A549 (cell line): ENCODE results near the gene PI4KA. TPM values are rescaled to one million over a fixed set of nuclear protein-coding genes. Genes with fewer than 3 reads are reported as not detected.
"Not testable (repeated sequence)": the region's sequence is repeated elsewhere in the genome, so short reads cannot be mapped to it uniquely, and the experiment has no call there.

Experiments used
- ATAC-seq, 2 experiments: fragments of 200-7000 bp in 1 of 2; fragments of >200 bp in 1 of 2; cut with Nextera tagmentation in 1 of 2; cut with Tn5 transposase in 1 of 2; 3 replicates each; pipeline versions ENCODE4 v1.8.0 to v1.9.1; 2018 to 2020; ENCODE audit warnings: mild to moderate bottlenecking in 1 of 2, moderate library complexity in 1 of 2
- CTCF ChIA-PET: fragments of 300-600 bp; sonication (Branson Sonifier 250); formaldehyde crosslinking; extraction: SDS; loops from one replicate; lab custom pipeline; 2021; ENCODE audit warnings: antibody characterized with exemption, inconsistent platforms; lab: Yijun Ruan, JAX
- POLR2A ChIA-PET: fragments of 350-600 bp; formaldehyde crosslinking; extraction: SDS; loops from one replicate; lab custom pipeline; 2021; ENCODE audit warnings: antibody characterized with exemption, inconsistent platforms; lab: Yijun Ruan, JAX
- DNase-seq, 2 experiments: peaks; one replicate each; pipeline versions ENCODE4 v3.0.0 to v3.0.0-alpha.2; 2011 to 2016; ENCODE audit warnings: low read depth in 1 of 2, low spot score in 1 of 2
- FAIRE-seq: peaks from 2 replicates; lab custom pipeline; 2011; peaks lifted over from hg19 to GRCh38; lab: Jason Lieb, UNC
- H3K27ac ChIP-seq, 2 experiments: fragments of >200 bp; sonication (Bioruptor Twin); formaldehyde crosslinking; 3 replicates each; pipeline ENCODE4 v1.5.1; 2016 to 2017
- H3K4me1 ChIP-seq: fragments of >200 bp; sonication (Bioruptor Twin); formaldehyde crosslinking; 3 replicates; pipeline ENCODE4 v1.6.1; 2016
- H3K4me2 ChIP-seq: fragments of >200 bp; sonication (Bioruptor Twin); formaldehyde crosslinking; 3 replicates; pipeline ENCODE4 v1.6.1; 2016
- H3K4me3 ChIP-seq: fragments of >200 bp; sonication (Bioruptor Twin); formaldehyde crosslinking; 3 replicates; pipeline ENCODE4 v1.5.1; 2016
- H3K9me3 ChIP-seq: fragments of >200 bp; sonication (Bioruptor Twin); formaldehyde crosslinking; 3 replicates; pipeline ENCODE4 v1.6.1; 2016
- BCL3 ChIP-seq: fragments of >200 bp; sonication (Bioruptor Twin); formaldehyde crosslinking; IDR thresholded peaks from 3 replicates; pipeline ENCODE4 v1.6.1; 2016
- BHLHE40 ChIP-seq: IDR thresholded peaks from 2 replicates; pipeline ENCODE4 v1.6.1; 2012; ENCODE audit warnings: low read depth, low read length, inconsistent platforms
- CBX8 ChIP-seq: fragments of 200-600 bp; sonication (generic); IDR thresholded peaks from 2 replicates; pipeline ENCODE4 v1.6.1; 2016
- CEBPB ChIP-seq, 2 experiments: fragments of >200 bp in 1 of 2; sonication (Bioruptor Twin) in 1 of 2; formaldehyde crosslinking in 1 of 2; IDR thresholded peaks; 2 replicates each; pipeline ENCODE4 v1.6.1; 2012 to 2016
- CHD2 ChIP-seq: fragments of 150-350 bp; IDR thresholded peaks from 2 replicates; pipeline ENCODE4 v1.6.1; 2014; ENCODE audit warnings: low read length; ENCODE audit not compliant: partially characterized antibody
- CHD4 ChIP-seq: fragments of 200-600 bp; sonication (generic); IDR thresholded peaks from 2 replicates; pipeline ENCODE4 v1.6.1; 2016; ENCODE audit warnings: antibody characterized with exemption, mild to moderate bottlenecking, borderline replicate concordance
- ESRRA ChIP-seq: fragments of 150-350 bp; IDR thresholded peaks from 2 replicates; pipeline ENCODE4 v1.6.1; 2014; ENCODE audit warnings: mild to moderate bottlenecking, low read length, borderline replicate concordance
- FOSB ChIP-seq: fragments of 250-450 bp; sonication (Bioruptor Pico); IDR thresholded peaks from 2 replicates; pipeline ENCODE4 v1.5.0; 2020; ENCODE audit warnings: mild to moderate bottlenecking, moderate library complexity
- FOXS1 ChIP-seq: fragments of 250-450 bp; sonication (Bioruptor Pico); IDR thresholded peaks from 2 replicates; pipeline ENCODE4 v1.5.0; 2020; ENCODE audit warnings: mild to moderate bottlenecking, moderate library complexity
- GATA3 ChIP-seq: IDR thresholded peaks from 2 replicates; pipeline ENCODE4 v1.6.1; 2012; ENCODE audit warnings: borderline replicate concordance
- HOXA7 ChIP-seq: fragments of 250-450 bp; sonication (Bioruptor Pico); IDR thresholded peaks from 2 replicates; pipeline ENCODE4 v1.5.0; 2020; ENCODE audit warnings: mild to moderate bottlenecking, moderate library complexity
- HOXB5 ChIP-seq: fragments of 250-450 bp; sonication (Bioruptor Pico); IDR thresholded peaks from 2 replicates; pipeline ENCODE4 v1.5.0; 2020; ENCODE audit warnings: mild to moderate bottlenecking, moderate library complexity
- MAZ ChIP-seq: fragments of 150-350 bp; IDR thresholded peaks from 2 replicates; pipeline ENCODE4 v1.6.1; 2014; ENCODE audit warnings: antibody characterized with exemption, low read depth, low read length, borderline replicate concordance
- NFE2L2 ChIP-seq: fragments of 150-350 bp; conservative IDR thresholded peaks from 2 replicates; pipeline ENCODE4 v1.6.1; 2014; ENCODE audit warnings: low read length
- NPAS2 ChIP-seq: fragments of 250-450 bp; sonication (Bioruptor Pico); IDR thresholded peaks from 2 replicates; pipeline ENCODE4 v1.8.0; 2022; ENCODE audit warnings: mild to moderate bottlenecking, moderate library complexity, borderline replicate concordance
- PHF8 ChIP-seq: fragments of 200-600 bp; sonication (generic); IDR thresholded peaks from 2 replicates; pipeline ENCODE4 v1.6.1; 2016; ENCODE audit warnings: low read depth, mild to moderate bottlenecking, antibody characterized with exemption, moderate library complexity, borderline replicate concordance
- POLR2A ChIP-seq: IDR thresholded peaks from 2 replicates; pipeline ENCODE4 v1.6.1; 2012; ENCODE audit warnings: mild to moderate bottlenecking, low read length
- RARB ChIP-seq: fragments of 250-450 bp; sonication (Bioruptor Pico); IDR thresholded peaks from 2 replicates; pipeline ENCODE4 v1.8.0; 2021; ENCODE audit warnings: mild to moderate bottlenecking, moderate library complexity
- RFX5 ChIP-seq: fragments of 450-650 bp; IDR thresholded peaks from 2 replicates; pipeline ENCODE4 v1.7.1; 2014; ENCODE audit warnings: antibody characterized with exemption, mild to moderate bottlenecking, moderate library complexity
- SMC3 ChIP-seq: fragments of >200 bp; sonication (Bioruptor Twin); formaldehyde crosslinking; IDR thresholded peaks from 3 replicates; pipeline ENCODE4 v1.6.1; 2018; ENCODE audit warnings: inconsistent platforms
- TP53 ChIP-seq: fragments of 250-450 bp; sonication (Bioruptor Pico); IDR thresholded peaks from 2 replicates; pipeline ENCODE4 v1.5.0; 2021; ENCODE audit warnings: mild to moderate bottlenecking, moderate library complexity
- ZC3H11A ChIP-seq: fragments of 450-650 bp; IDR thresholded peaks from 2 replicates; pipeline ENCODE4 v1.6.1; 2014; ENCODE audit warnings: antibody characterized with exemption, mild to moderate bottlenecking
- WGBS: methylation state at CpG from one replicate; pipeline ENCODE4 v1.1.6; 2017; ENCODE audit errors: missing lambda C conversion rate; 5-methylcytosine and 5-hydroxymethylcytosine counted together
- polyA plus RNA-seq, 4 experiments: library from polyadenylated mRNA; depleted of rRNA in 3 of 4; stranded (reverse); fragments of >200 nt; fragmentation: RNase III in 1 of 4; extraction: RNeasy Plus Mini Kit Qiagen cat#74134 plus additional on column Dnase treatment in 1 of 4; gene quantifications; 2 replicates in 3 of 4; 3 replicates in 1 of 4; pipeline ENCODE4 v1.2.3, GENCODE V29; 2011 to 2017
- TF ChIP-seq, protein P1 (sequence below): fragments of >200 bp; sonication (Bioruptor Twin); formaldehyde crosslinking; IDR thresholded peaks from 3 replicates; pipeline ENCODE4 v1.5.1; 2016
- TF ChIP-seq, protein P2 (sequence below): IDR thresholded peaks from 2 replicates; pipeline ENCODE4 v1.6.1; 2012; ENCODE audit warnings: low read depth, borderline replicate concordance

The PI4KA gene
- polyA plus RNA-seq, 2 of the 4 experiments (the other 2 are of a cell fraction), result 14.4 to 21.3 TPM

- ChIA-PET CTCF (interaction anchor here (1.1 to 4.2 kb wide), 2 partner anchors 19 to 63 kb away, joined by 3 to 14 read pairs; no protein-coding TSS in a partner anchor), POLR2A (no interaction called here)
- DNase-seq (no peak), FAIRE-seq (no peak), ATAC-seq (no peak)
- no peaks in the 10 kb centered on the region for H3K4me1 ChIP-seq
- no peaks in the 10 kb centered on the region for H3K9me3 ChIP-seq
- TF ChIP-seq SMC3 (no peak), CHD4 (no peak), GATA3 (no peak), CEBPB (IDR thresholded peaks at IDR 0.05) (no peak), RFX5 (no peak), POLR2A (no peak), TP53 (no peak), RARB (no peak), NFE2L2 (no peak), HOXA7 (CRISPR knock-in tag) (no peak), BHLHE40 (no peak)
- TF ChIP-seq, protein P1, sequence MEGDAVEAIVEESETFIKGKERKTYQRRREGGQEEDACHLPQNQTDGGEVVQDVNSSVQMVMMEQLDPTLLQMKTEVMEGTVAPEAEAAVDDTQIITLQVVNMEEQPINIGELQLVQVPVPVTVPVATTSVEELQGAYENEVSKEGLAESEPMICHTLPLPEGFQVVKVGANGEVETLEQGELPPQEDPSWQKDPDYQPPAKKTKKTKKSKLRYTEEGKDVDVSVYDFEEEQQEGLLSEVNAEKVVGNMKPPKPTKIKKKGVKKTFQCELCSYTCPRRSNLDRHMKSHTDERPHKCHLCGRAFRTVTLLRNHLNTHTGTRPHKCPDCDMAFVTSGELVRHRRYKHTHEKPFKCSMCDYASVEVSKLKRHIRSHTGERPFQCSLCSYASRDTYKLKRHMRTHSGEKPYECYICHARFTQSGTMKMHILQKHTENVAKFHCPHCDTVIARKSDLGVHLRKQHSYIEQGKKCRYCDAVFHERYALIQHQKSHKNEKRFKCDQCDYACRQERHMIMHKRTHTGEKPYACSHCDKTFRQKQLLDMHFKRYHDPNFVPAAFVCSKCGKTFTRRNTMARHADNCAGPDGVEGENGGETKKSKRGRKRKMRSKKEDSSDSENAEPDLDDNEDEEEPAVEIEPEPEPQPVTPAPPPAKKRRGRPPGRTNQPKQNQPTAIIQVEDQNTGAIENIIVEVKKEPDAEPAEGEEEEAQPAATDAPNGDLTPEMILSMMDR, result no peak
- H3K4me2 ChIP-seq, result no peak overlapping the region
- H3K4me3 ChIP-seq, result no peak overlapping the region
- WGBS, result 86% methylated on average over 1 of the region's 1 CpG
- no peak overlapping the region for H3K27ac ChIP-seq
Observed at GRCh38 chr22:20823264-20823663, 35.3 kb downstream of the PI4KA start.

GRCh38 chr22:20822240-20822639 lies 36.4 kb downstream of the PI4KA start:
- Histone ChIP-seq H3K4me1 (no peaks in the 10 kb centered on the region), H3K4me2 (no peak overlapping the region), H3K27ac (no peak overlapping the region)
- 96% methylated on average over 5 of the region's 5 CpGs for WGBS
- no peak for DNase-seq
- TF ChIP-seq ESRRA (no peak), HOXB5 (no peak), NPAS2 (CRISPR knock-in tag) (no peak), FOSB (no peak), SMC3 (no peak), CBX8 (no peak), CHD2 (no peak), MAZ (no peak), ZC3H11A (no peak), PHF8 (no peak), BCL3 (no peak), RARB (no peak), FOXS1 (CRISPR knock-in tag) (no peak), POLR2A (no peak)
- TF ChIP-seq, protein P2, sequence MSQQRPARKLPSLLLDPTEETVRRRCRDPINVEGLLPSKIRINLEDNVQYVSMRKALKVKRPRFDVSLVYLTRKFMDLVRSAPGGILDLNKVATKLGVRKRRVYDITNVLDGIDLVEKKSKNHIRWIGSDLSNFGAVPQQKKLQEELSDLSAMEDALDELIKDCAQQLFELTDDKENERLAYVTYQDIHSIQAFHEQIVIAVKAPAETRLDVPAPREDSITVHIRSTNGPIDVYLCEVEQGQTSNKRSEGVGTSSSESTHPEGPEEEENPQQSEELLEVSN, result no peak
- TF ChIP-seq, all 56 proteins: peak for 0
- Histone ChIP-seq H3K4me3 (no peak overlapping the region), H3K9me3 (no peaks in the 10 kb centered on the region)
- ATAC-seq (no peak), FAIRE-seq (no peak)
- ChIA-PET POLR2A (no interaction called here), CTCF (interaction anchor here (0.6 to 4.2 kb wide), 3 partner anchors 18 to 125 kb away, joined by 3 to 14 read pairs (median 6); no protein-coding TSS in a partner anchor)

- FAIRE-seq, H3K9me3 ChIP-seq, H3K4me1 ChIP-seq, ATAC-seq, DNase-seq, POLR2A ChIA-PET, H3K27ac ChIP-seq, H3K4me3 ChIP-seq, H3K4me2 ChIP-seq: not testable (repeated sequence)
- CTCF ChIA-PET, result interaction anchor here (0.6 to 4.2 kb wide), 2 partner anchors 18 to 125 kb away, joined by 6 to 14 read pairs; no protein-coding TSS in a partner anchor
- WGBS, result 92% methylated on average over 7 of the region's 8 CpGs
Observed at GRCh38 chr22:20821717-20822239, 36.8 kb downstream of the PI4KA start.
